Superior temporal gyrus (tissue), 1 donor: ENCODE measurements around the gene IL1R1.

Experiments used
- DNase-seq: peaks from one replicate; pipeline ENCODE4 v3.0.0-alpha.2; 2016; ENCODE audit errors: extremely low spot score

Gene IL1R1

GRCh38 chr2:102204638-102205037 is 62.1 kb downstream of the IL1R1 start:
- no peak for DNase-seq

- DNase-seq, result no peak
Observed at GRCh38 chr2:102206666-102207341, 64.3 kb downstream of the IL1R1 start.

- no peak for DNase-seq
Observed at GRCh38 chr2:102208774-102209173, 66.2 kb downstream of the IL1R1 start.

GRCh38 chr2:102209474-102209873 is 66.9 kb downstream of the IL1R1 start:
- DNase-seq, result no peak

GRCh38 chr2:102217032-102217431 is 74.5 kb downstream of the IL1R1 start:
- no peak for DNase-seq

- DNase-seq, result no peak
Observed at GRCh38 chr2:102224824-102225739, 82.5 kb downstream of the IL1R1 start.

GRCh38 chr2:102226171-102226570 is 83.6 kb downstream of the IL1R1 start:
- no peak for DNase-seq

GRCh38 chr2:102226612-102227391 is 84.3 kb downstream of the IL1R1 start:
- DNase-seq, result peak; percentile 67

- no peak for DNase-seq
Observed at GRCh38 chr2:102229141-102229769, 86.7 kb downstream of the IL1R1 start.
